Measurements from ENCODE around the gene RNASE1.

The RNASE1 gene

DNA sequence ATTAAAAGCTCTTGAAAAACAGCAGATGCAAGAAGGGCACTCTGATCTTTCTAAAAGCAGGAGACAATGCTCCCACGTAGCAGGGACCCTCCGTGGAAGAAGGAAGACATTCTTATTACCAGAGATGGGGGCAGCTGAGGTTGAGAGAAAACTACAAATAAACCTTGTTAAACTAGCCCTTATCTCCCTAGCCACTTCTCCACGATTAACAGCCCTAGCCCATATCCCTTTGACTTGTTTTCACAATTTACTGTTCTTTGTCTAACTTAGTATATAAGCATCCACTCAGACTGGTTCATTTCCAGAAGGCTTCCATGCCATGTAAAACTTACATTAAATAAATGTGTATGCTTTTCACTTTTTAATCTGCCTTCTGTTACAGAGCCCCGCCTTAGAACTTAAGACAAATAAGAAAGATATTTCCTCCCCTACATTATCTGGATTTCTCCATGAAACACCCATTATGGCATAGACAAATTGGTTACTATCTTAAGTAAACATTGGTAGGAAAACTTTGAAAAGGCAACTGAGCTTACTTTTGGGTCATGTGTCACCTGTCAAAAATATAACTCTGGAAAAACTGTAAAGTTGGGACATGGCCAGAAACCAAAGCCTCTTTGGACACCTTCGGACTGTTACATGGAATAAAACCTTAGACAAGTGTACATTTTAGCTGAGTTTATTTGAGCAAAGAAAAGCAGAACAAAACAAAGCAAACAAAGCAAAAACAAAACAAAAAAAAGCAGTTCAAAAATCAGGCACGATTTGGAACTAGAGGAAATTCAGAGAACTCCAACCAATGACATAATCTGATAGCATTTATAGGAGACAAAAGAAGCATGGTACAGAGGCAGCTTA, 4.9 kb upstream of the RNASE1 start:
- DNase-seq (ENCODE audit: low spot score): no peak

DNA sequence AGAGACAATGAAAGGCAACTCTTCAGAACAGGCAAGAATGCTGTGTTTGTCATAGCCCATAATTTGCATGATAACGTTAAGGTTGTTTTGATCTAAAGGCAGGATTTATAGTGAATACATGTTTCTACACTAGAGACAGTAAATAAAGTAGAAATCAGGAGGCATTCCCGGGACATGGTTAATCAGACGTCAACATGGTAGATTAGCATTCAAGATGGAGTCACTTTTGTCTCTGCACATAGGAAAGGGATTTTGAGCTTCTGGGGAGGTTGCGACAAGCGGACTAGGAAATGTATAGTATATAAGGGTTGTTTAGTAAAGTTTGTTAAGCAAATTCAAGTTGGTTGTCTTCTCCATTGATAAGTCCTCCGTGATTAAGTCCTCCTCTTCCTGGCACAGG, 2.8 kb upstream of the RNASE1 start:
- DNase-seq (ENCODE audit: low spot score): no peak

- no peak for DNase-seq (ENCODE audit: low spot score)
Observed at GRCh38 chr14:20803223-20803622, 579 bp upstream of the RNASE1 start.

DNA sequence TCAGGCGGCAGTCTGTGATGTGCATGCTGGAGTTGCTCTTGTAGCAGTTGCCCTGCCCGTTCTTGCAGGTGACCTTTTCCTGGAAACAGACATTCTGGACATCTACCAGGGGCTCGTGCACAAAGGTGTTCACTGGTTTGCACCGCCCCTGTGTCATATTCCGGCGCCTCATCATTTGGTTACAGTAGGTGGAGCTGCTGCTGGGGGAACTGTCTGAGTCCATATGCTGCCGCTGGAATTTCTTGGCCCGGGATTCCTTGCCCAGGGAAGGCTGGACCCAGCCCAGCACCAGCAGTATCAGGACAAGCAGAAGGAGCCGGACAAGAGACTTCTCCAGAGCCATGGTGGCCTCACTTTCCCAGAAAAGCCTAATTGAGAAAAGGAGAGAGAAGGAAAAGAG, 918 bp downstream of the RNASE1 start:
- no peak for DNase-seq (ENCODE audit: low spot score)

DNA sequence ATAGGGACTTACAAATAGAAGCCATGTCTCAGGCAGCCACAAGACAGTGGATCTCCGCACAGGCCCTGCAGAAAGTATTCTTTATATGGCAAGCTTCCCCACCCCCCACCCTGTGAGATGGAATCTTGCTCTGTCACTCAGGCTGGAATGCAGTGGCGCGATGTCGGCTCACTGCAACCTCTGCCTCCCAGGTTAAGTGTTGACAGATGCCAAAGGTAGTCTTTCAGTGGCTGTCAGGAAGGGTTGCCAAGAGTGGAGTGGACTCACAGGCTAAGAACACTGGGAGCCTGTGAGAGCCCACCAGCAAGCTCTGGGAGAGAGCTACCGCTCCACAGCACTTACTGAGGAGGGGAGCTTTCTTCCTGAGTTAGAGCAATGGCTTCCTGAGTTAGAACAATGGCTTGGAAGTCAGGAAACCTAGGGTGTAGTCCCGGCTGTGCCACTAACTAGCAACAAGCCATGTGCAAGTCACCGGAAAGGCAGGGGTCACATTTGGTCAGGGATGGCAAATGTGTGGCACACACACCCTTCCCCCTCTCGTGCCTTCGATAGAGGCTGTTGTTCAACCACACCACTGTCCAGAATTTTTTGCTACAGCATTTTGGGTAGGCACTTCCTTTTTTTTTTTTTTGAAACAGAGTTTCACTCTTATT, 2.6 kb downstream of the RNASE1 start:
- no peak for DNase-seq (ENCODE audit: low spot score)

DNA sequence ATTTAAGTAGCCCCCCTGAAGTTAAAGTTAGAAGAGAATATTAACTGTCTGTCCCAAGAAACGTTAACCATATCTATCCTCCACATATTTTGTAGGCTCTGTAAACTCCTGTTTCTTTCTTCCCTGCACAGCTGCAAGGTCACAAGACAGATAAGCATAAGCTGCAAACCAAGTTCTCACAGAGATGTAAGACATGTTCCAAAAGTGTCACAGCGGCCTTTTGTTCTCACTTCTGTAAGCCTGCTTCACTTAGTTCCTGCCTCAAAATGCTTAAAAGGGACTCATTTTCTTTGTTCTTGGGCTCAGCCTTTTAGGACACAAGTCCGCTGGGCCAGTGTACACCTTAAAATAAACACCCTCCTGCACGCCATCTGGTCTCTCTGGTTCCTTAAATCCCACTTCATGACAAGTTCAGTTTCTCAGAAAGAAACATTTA, 3.2 kb downstream of the RNASE1 start:
- no peak for DNase-seq (ENCODE audit: low spot score)

- no peak for DNase-seq (ENCODE audit: low spot score)
Observed at GRCh38 chr14:20798932-20799331, 3.7 kb downstream of the RNASE1 start.

DNA sequence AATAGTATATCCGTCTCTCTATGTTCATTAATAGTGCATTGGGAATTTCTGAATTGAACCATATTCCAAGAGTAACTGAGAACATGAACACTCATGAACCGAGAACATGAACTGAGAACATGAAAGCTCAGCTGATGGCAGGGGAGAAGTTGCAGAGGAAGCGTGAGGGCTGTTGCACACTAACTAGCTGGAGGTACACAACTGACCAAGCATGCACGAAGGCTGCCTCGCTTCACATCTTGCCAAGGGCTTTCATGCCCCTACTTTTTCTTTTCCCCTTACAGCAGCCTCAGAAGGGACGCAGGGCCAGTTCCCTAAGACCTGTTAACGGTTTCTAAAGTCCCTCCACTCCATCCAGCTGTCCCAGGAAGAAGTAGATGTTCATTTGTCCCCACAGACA, 4.3 kb downstream of the RNASE1 start:
- DNase-seq (ENCODE audit: low spot score): no peak

- peak; percentile 61 for DNase-seq (ENCODE audit: low spot score)
Observed at GRCh38 chr14:20797164-20797563, 5.5 kb downstream of the RNASE1 start.

DNA sequence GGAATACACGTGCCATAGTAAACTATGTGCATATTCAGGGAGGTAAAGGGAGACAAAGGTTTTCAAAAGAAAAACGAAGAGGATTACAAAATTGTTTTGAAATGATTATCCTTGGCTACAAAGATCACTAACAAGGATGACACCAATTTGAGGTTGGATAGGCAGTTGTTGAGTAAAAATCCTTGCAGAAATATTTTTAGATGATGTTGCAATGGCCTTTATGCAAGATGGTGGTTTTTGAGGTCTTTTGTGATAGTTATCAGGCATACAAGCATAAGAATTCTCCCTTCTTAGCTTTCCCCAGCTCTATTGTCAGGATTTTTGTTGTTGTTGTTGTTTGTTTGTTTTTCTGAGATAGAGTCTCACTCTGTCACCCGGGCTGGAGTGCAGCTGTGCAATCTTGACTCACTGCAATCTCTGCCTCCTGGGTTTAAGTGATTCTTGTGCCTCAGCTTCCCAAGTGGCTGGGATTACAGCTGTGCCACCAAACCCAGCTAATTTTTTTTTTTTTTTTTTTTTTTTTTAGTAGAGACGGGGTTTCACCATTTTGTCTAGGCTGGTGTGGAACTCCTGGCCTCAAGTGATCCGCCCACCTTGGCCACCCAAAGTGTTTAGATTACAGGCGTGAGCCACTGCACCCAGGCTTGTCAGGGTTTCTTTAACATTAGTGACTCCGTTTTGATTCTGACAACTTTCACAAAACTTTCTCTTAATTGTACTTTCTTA, 7.8 kb downstream of the RNASE1 start:
- no peak for DNase-seq (ENCODE audit: low spot score)

DNA sequence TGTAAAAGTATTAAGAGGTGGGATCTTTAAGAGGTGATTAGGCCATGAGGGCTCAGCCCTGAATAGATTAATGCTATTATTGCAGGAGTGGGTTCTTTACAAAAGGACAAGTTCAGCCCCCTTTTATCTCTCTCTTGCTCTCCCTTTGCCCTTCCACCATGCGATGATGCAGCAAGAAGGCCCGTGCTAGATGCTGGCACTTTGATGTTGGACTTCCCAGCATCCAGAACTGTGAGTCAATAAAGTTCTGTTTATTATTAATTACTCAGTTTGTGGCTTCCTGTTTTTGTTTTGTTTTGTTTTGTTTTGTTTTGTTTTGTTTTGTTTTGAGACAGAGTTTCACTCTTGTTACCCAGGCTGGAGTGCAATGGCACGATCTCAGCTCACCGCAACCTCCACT, 10.1 kb downstream of the RNASE1 start:
- DNase-seq (ENCODE audit: low spot score): no peak

DNA sequence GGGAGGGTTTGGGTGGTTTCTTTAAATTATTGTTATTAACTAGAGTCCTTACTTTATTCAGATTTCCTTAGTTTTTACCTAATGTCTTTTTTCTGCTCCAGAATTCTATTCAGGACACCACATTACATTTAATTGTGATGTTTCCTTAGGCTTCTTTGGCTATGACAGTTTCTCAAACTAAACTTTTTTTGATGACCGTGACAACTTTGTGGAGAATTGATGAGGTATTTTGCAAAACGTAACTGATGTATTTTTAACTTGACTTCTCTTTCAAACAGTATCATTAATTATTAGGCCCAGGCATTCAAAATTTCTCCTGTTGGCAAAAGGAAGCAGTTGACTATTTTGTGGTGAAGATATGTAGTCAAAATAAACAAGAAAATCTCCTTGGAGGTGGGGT, 11.0 kb downstream of the RNASE1 start:
- no peak for DNase-seq (ENCODE audit: low spot score)

DNA sequence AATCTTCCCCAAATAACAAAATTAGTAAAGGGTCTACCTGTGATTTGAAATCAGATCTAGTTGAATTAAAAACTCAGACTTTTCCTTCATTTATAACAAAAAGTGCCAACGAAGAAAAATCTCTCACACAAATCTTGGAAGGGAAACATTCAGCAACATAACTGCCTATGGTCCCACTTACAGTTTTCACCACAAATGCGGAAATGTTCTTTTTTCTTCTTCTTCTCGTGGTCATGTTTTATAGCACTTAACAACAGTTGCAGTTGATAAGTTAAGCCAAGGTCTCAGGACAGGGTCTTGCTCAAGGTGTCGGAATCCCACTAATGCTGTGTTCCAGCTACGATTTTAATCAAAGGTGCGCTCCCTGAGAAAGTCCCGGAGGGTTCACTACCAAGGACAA, 11.5 kb downstream of the RNASE1 start:
- no peak for DNase-seq (ENCODE audit: low spot score)

- no peak for DNase-seq (ENCODE audit: low spot score)
Observed at GRCh38 chr14:20790464-20791116, 12.1 kb downstream of the RNASE1 start.

- DNase-seq (ENCODE audit: low spot score): no peak
Observed at GRCh38 chr14:20789230-20789813, 13.3 kb downstream of the RNASE1 start.

DNA sequence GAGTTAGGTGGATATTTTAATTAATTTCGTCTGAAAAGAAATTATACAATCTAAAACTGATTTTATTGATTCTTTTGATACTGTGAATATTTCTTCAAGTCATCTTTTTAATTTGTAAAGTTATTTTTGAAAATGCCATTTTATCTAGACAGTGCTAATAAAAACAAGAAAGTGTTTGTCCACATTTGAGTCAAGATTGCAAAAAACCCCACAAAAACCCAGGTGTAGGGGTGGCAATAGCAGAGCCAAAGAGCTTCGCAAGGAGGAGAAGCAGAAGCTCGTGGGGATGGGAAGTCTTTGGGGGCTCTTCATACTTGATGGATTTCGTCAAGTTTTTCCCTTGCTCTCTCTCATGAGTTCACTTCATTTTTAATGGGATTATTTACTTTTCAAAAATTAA, 15.6 kb downstream of the RNASE1 start:
- DNase-seq (ENCODE audit: low spot score): no peak

DNA sequence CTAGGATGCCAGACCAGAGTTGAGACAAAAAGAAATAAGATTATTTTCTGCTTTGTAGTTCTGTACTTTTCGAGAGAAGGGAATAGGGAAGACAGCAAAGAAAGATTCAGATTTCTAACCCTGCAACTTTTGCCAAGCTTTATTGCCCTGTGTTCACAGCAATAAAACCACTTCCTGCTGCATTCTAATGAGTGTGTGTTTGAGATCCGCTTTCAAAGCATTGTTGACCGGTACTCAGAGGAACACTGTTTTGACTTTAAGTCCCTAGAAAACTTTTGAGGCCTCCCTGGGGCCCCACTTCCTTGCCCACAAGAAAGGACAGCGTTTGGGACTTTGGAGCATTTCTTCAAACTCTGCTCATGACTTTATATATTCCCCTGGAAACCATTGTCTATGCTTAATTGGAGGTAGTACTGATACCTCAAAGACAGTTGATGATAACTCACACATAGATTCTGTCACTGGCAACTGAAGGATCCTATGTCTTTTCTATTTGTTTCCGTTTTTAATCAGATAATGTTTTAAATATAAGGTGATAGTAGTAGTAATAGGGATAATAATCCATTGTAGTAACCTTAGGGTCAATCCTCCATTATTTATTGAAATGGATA, 20.3 kb downstream of the RNASE1 start:
- DNase-seq (ENCODE audit: low spot score): no peak

GRCh38 chr14:20781803-20782202, 20.8 kb downstream of the RNASE1 start:
- DNase-seq (ENCODE audit: low spot score): no peak

- no peak for DNase-seq (ENCODE audit: low spot score)
Observed at GRCh38 chr14:20775901-20776300, 26.7 kb downstream of the RNASE1 start.

GRCh38 chr14:20775043-20775442, 27.6 kb downstream of the RNASE1 start:
- no peak for DNase-seq (ENCODE audit: low spot score)

DNA sequence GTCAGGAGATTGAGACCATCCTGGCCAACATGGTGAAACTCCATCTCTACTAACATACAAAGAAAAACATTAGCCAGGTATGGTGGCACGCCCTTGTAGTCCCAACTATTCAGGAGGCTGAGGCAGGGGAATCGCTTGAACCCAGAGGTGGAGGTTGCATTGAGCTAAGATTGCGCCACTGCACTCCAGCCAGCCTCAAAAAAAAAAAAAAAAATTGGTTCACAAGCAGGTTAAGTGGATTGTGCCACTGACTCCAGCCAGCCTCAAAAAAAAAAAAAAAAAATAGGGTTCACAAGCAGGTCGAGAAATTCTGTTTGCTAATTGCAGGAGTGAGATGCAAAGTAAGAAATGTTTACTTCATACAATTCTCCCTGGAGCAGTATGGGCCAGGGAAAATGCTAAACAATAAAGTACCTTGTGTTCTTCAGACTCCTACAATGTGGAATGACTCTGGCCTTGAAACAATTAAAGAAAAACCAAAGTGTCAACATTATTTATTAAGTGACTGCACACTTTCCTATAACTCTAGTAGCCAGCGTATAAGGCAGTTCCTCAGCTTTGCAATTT, 28.3 kb downstream of the RNASE1 start:
- no peak for DNase-seq (ENCODE audit: low spot score)
